Stimulated activated memory B cell treated with anti-CD40 and anti-IgM and Interleukin-4, amounts not matched to agents 10 μg/mL and 1 μg/mL and 100 μg/mL, for 72 hours (primary cell): ENCODE measurements around the gene TGFA.

ENCODE experiments used
- ATAC-seq: fragments of 150-1000 bp; cut with Tn5 transposase; 2 replicates; pipeline ENCODE4 v1.10.0; 2021
- H3K27ac Mint-ChIP-seq: one replicate; pipeline ENCODE4 v1.8.0; 2022; ENCODE audit warnings: mild to moderate bottlenecking, mixed read lengths
- H3K27me3 Mint-ChIP-seq: one replicate; pipeline ENCODE4 v1.8.0; 2022; ENCODE audit warnings: mixed read lengths
- H3K36me3 Mint-ChIP-seq: one replicate; pipeline ENCODE4 v1.8.0; 2022; ENCODE audit warnings: mixed read lengths
- H3K4me1 Mint-ChIP-seq: one replicate; pipeline ENCODE4 v1.8.0; 2022; ENCODE audit warnings: mixed read lengths
- H3K4me3 Mint-ChIP-seq: one replicate; pipeline ENCODE4 v1.8.0; 2022; ENCODE audit warnings: mild to moderate bottlenecking, moderate library complexity, mixed read lengths
- H3K9me3 Mint-ChIP-seq: one replicate; pipeline ENCODE4 v1.8.0; 2022; ENCODE audit warnings: mixed read lengths

The TGFA gene

DNA sequence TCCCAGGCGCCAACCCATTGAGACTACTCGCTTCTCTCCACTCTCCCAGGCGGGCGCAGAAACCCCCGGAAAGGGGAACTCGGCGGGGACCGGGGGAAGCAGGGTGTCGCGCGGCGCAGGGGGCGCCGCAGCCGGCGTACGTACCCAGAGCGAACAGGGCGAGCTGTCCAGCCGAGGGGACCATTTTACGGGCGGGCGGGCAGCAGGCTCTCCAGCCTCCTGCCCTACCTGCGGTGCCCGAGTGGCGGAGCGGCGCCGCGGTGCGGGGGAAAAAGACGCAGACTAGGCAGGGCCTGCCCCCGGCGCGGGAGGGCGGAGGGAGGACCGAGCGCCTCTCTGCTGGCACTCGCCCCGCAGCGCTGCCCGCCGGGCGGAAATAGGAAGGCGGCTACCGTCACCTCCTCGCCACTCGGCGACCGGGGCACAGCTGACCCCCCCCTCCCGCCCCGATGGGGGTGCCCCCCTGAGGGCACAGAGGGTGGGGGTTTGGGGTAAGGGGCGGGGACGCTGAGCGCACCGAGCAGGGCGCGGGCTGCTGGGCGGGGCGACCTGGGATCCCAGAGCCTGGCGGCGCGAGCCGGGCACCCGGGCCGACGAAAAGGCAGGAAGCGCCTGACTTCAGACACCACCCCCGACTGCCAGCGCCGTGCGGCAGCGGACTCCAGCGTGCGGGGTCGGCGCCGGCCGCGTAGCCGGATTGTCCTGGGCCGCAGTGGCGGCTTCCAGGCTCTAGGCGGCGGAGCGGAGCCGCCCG, at the start of gene TGFA:
TGFA (minus strand) TSS at position 243 of the 754 bp plus-strand sequence; CDS start at position 184, 59 bp downstream.
- Mint-ChIP-seq H3K27ac (peak within 1 kb of the TSS; percentile 48), H3K9me3 (no peaks in the 10 kb centered on the region), H3K27me3 (peaks cover 69% of the 10 kb centered on the region), H3K36me3 (no peaks in the 10 kb centered on the region), H3K4me1 (peaks cover 16% of the 10 kb centered on the region), H3K4me3 (peak within 1 kb of the TSS; percentile 79)
- ATAC-seq = peak; percentile 83

DNA sequence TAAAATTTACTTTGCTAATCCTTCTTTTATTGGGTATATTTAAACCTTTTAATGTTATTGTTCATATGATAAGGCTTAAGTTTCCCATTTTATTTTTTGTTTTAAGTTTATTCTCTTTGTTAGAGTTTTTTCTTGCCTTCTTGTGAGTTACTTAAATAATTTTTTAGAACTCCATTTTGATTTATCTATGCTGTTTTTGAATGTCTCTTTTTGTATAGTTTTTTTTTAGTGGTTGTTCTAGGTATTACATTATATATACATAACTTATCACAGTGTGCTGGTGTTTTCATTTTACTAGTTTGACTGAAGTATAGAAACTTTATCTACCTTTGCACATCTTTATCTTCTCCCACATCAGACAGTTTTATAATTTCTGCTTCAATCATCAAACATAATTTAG, 49.4 kb upstream of the TGFA start:
- no peak overlapping the region for H3K27ac Mint-ChIP-seq
- no peak for ATAC-seq
- H3K36me3 Mint-ChIP-seq = no peaks in the 10 kb centered on the region

DNA sequence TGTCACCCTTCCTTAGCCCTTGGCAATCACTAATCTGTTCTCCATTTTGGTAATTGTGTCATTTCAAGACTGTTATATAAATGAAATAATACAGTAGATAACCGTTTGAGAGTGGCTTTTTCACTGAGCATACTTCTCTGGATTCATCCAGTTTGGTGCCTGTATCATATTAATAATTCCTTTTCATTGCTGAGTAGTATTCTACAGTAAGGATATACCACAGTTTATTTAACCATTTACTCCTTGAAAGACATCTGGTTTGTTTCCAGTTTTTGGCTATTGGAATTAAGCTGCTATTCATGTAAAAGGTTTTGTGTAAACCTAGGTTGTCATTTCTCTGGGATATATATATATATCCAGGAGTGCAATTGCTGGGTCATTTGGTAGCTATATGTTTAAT, 44.6 kb upstream of the TGFA start:
- ATAC-seq = no peak
- Mint-ChIP-seq H3K9me3 (no peaks in the 10 kb centered on the region), H3K27ac (no peak overlapping the region), H3K4me3 (no peak overlapping the region), H3K4me1 (no peaks in the 10 kb centered on the region), H3K27me3 (peaks cover 40% of the 10 kb centered on the region), H3K36me3 (no peaks in the 10 kb centered on the region)

More for the DNA sequence above, 49.4 kb upstream of the TGFA start:
- Mint-ChIP-seq H3K9me3 (no peaks in the 10 kb centered on the region), H3K4me1 (no peaks in the 10 kb centered on the region), H3K27me3 (peaks cover 54% of the 10 kb centered on the region), H3K4me3 (no peak overlapping the region)

DNA sequence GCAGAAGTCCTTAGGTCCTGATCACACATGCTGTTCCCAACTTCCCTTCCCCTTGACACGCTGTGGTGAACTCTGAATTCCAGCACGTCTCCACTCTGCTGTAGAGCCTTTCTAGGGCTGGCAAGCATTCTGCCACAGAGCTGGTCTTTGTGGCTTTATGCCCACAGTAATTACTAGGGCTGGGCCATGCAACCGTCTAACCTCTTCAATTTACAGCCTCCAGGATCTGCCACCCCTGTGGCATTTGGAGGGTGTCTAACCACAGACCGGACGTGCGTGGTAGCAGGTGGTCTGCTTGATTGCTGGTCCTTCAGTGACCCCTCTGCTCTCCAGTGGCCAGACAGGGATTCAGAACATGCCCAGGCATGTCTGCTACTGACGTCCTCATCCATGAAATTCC, 43.1 kb upstream of the TGFA start:
- H3K4me3 Mint-ChIP-seq = no peak overlapping the region
- no peaks in the 10 kb centered on the region for H3K9me3 Mint-ChIP-seq
- H3K4me1 Mint-ChIP-seq = no peaks in the 10 kb centered on the region
- ATAC-seq = peak; percentile 34
- H3K27ac Mint-ChIP-seq = no peak overlapping the region
- no peaks in the 10 kb centered on the region for H3K36me3 Mint-ChIP-seq
- H3K27me3 Mint-ChIP-seq = peaks cover 28% of the 10 kb centered on the region

DNA sequence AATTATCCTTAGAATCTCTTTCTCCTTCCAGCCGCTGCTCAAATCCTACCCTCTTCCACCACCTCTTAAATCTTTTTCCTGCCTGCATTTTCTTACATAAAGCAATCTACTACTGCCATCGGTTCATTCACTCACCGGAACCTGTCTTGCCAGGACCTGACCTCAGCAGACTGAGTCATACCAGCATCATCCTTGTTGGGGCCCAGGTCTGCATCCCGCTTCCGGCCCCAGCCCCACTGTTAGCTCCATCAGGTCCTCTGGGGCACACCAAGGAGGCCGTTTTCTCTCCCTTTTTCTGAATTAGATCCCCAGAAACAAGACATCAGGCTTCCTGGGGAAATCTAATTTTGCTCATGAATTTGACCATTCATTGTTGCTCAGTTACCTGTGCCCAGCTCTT, 42.7 kb upstream of the TGFA start:
- H3K4me3 Mint-ChIP-seq = no peak overlapping the region
- ATAC-seq = no peak
- peaks cover 25% of the 10 kb centered on the region for H3K27me3 Mint-ChIP-seq
- no peaks in the 10 kb centered on the region for H3K9me3 Mint-ChIP-seq
- no peaks in the 10 kb centered on the region for H3K4me1 Mint-ChIP-seq
- no peak overlapping the region for H3K27ac Mint-ChIP-seq
- no peaks in the 10 kb centered on the region for H3K36me3 Mint-ChIP-seq

DNA sequence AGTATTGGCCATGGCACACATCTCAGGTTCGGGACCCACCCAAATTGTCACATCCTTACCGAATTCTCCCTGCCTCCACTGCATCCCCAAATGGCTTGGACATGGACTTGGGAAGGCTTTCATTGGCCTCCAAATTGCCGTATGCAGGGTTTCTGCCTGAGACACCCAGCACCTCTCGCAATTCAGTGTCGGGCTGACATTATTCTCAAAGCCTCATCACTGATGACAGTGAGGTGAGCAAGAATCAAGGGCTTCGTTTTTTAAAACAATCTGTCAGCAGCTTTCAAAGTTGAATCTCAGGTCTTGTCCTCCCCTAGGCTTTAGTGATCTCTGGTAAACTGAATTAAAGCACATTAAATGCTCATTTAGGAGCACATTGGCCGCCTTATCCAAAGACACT, 29.5 kb upstream of the TGFA start:
- Mint-ChIP-seq H3K9me3 (no peaks in the 10 kb centered on the region), H3K27me3 (peaks cover 15% of the 10 kb centered on the region), H3K4me3 (no peak overlapping the region), H3K27ac (no peak overlapping the region), H3K4me1 (no peaks in the 10 kb centered on the region), H3K36me3 (no peaks in the 10 kb centered on the region)
- ATAC-seq = no peak

DNA sequence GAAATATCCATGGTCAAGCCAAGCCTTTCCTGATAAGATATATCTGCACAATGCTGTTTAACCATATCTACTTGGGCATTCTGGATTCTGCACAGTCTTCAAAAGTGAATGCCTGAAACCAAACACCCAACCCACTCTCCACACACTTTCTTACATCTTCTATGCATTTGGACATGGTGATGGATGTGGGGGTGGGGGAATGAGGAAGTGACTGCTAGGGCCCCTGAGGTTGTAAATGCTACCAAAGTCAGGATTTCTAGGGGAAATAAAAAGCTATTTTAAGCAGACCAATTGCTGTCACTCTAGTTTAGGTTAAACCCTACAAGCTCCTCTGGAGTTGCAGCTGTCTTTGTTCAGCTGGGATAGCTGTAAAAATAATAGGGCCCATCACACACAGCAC, 26.7 kb upstream of the TGFA start:
- no peaks in the 10 kb centered on the region for H3K36me3 Mint-ChIP-seq
- H3K27ac Mint-ChIP-seq = no peak overlapping the region
- peaks cover 5% of the 10 kb centered on the region for H3K9me3 Mint-ChIP-seq
- no peaks in the 10 kb centered on the region for H3K4me1 Mint-ChIP-seq
- H3K27me3 Mint-ChIP-seq = peaks cover 22% of the 10 kb centered on the region
- H3K4me3 Mint-ChIP-seq = no peak overlapping the region
- ATAC-seq = no peak

DNA sequence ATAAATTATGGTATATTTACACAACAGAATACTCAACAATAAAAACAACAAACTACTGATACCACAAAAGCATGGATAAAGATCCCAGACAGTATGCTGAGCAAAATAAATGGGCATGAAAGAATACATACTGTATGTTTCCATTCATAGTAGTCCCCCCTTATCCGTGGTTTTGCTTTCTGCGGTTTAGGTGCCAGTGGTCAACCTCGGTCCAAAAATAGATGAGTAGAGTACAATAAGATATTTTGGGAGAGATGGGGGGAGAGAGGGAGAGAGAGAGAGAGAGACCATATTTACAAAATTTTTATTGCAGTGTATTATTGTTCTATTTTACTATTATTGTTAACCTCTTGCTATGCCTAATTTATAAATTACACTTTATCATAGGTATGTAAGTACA, 21.0 kb upstream of the TGFA start:
- no peak overlapping the region for H3K27ac Mint-ChIP-seq
- H3K4me3 Mint-ChIP-seq = no peak overlapping the region
- peaks cover 13% of the 10 kb centered on the region for H3K4me1 Mint-ChIP-seq
- H3K27me3 Mint-ChIP-seq = peaks cover 51% of the 10 kb centered on the region
- no peak for ATAC-seq
- H3K36me3 Mint-ChIP-seq = no peaks in the 10 kb centered on the region
- H3K9me3 Mint-ChIP-seq = peaks cover 6% of the 10 kb centered on the region

DNA sequence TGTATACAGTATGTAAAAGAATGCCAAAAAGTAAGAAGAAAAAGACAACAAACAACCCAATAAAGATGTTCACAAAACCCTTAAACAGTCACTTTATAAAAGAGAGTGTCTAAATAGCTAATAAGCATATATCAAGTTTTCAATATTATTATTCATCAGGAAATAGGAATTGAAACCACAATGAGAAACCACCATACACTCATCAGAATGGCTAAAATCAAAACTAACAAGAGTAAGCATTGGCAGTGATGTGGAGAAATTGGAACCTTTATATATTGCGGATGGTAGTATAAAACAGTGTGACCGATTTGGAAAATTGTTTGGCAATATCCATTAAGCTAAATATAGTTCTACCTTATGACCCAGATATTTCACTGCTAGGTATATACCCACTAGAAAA, 20.5 kb upstream of the TGFA start:
- Mint-ChIP-seq H3K27ac (no peak overlapping the region), H3K9me3 (peaks cover 6% of the 10 kb centered on the region), H3K4me3 (no peak overlapping the region), H3K36me3 (no peaks in the 10 kb centered on the region), H3K27me3 (peaks cover 51% of the 10 kb centered on the region), H3K4me1 (peaks cover 13% of the 10 kb centered on the region)
- ATAC-seq = no peak

DNA sequence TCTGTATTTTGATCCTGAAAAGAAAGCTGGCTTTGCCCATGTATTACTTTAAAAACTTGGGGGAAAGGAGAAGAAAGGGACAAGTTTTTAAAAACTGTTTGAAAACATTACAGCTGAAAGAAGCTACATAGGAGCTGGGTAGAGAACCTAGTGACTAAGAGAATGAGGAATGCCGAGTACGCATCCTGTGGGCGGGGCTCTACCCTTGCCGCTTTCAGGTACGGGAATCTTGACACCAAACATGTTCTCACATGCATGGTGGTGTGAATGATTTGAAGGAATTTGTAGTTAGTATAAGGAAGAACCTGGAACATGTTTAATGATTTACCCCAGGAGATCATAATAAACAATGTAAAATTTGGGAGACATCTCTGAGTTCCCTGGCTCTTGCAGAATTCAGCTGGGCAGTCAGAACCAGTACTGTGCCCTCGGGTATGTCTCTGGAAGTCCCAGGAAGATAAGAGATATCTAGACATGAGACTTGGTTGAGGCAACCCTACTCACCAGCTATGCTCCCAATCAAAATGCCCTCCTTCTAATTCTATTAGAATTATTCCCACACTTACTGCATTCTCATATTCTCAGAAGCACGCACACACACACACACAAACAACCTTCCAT, 16.5 kb upstream of the TGFA start:
- H3K4me1 Mint-ChIP-seq = peaks cover 13% of the 10 kb centered on the region
- ATAC-seq = no peak
- H3K4me3 Mint-ChIP-seq = no peak overlapping the region
- no peaks in the 10 kb centered on the region for H3K9me3 Mint-ChIP-seq
- peaks cover 57% of the 10 kb centered on the region for H3K27me3 Mint-ChIP-seq
- no peaks in the 10 kb centered on the region for H3K36me3 Mint-ChIP-seq
- H3K27ac Mint-ChIP-seq = no peak overlapping the region

DNA sequence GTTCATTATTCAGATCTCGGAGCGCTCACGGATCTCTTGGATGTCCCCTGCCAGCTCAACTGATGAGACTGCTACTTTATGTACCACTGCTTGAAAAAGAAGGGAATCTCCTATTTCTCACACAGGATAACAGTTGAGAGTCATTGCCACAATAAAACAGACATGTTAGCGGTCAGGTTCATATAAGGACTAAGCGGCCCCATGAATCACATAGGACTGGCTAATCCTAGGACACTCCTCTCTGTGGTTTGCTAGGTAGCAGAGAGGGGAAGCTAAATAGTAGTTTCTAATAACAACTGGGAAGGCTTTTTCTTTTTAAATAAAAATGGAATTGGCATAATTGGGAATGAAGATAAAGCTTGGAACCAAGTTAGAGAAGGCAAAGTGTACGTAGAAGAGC, 15.9 kb upstream of the TGFA start:
- Mint-ChIP-seq H3K4me3 (no peak overlapping the region), H3K9me3 (no peaks in the 10 kb centered on the region), H3K27me3 (peaks cover 51% of the 10 kb centered on the region), H3K36me3 (no peaks in the 10 kb centered on the region), H3K27ac (no peak overlapping the region), H3K4me1 (peaks cover 12% of the 10 kb centered on the region)
- no peak for ATAC-seq

DNA sequence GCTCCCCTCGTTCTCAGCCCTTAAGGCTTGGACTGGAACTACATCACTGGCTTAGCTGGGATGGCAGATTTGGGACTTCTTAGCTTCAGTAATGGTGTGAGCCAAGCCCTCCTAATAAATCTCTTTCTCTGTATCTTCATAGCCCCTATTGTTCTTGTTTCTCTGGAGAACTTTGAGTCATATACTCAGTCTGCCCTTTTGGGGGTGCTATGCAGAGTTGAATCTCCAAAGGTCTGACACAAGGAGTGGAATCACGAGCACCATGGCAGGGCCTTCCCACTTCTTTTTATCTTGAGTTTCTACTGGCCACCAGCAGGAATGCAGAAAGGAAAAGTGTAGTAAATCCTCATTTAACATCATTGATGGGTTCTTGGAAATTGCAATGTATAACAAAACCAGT, 13.3 kb upstream of the TGFA start:
- Mint-ChIP-seq H3K27me3 (peaks cover 26% of the 10 kb centered on the region), H3K27ac (no peak overlapping the region), H3K36me3 (no peaks in the 10 kb centered on the region), H3K4me3 (no peak overlapping the region), H3K9me3 (no peaks in the 10 kb centered on the region), H3K4me1 (no peaks in the 10 kb centered on the region)
- no peak for ATAC-seq

DNA sequence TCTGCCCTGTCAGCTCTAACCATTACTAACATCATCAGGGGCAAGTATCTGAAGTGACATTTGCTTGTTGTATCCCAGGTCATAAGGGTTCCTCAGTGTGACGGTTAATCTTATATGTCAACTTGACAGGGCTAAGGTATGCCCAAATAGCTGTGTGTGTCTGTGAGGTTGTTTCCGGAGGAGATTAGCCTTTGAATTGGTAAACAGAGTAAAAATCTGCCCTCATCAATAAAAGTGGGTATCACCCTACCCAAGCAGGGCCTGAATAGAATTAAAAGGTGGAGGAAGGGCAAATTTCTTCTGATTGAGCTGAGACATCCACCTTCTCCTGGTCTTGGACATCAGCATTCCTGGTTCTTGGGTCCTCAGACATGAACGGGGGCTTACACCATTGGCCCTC, 12.8 kb upstream of the TGFA start:
- H3K4me3 Mint-ChIP-seq = no peak overlapping the region
- H3K36me3 Mint-ChIP-seq = no peaks in the 10 kb centered on the region
- no peak for ATAC-seq
- no peaks in the 10 kb centered on the region for H3K9me3 Mint-ChIP-seq
- H3K27ac Mint-ChIP-seq = no peak overlapping the region
- H3K27me3 Mint-ChIP-seq = peaks cover 26% of the 10 kb centered on the region
- H3K4me1 Mint-ChIP-seq = no peaks in the 10 kb centered on the region

DNA sequence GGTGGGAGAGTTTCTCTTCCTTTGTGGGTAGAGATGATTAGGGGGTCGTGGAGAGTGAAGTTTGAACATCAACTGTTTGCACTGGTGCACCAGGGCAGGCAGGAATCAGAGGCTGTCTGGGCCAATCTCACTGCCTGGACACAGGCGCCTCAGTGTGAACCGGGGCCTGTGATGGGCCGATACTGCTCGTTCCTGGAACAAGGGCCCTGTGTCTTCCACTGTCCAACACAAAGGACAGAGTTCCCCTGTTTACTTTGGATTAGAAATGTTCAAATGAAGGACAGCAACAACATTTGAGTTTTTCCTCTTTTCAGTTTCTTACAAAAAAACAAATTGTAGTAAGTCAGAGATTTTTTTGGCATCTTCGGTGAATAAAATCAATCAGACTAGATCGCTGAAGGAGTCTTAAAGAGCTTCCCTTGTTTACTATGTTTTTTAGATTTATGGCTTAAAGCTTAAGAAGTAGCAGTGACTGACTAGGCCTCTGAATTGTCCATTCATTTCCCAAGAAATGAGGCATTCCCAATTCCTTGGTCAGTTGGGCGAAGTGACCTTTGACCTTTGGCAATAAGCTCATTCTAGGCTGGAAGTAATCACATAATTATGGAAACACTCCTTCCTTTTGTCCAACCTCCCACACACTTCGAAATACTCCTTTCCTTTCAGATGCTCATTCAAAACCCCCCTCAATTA, 11.6 kb upstream of the TGFA start:
- Mint-ChIP-seq H3K27ac (no peak overlapping the region), H3K9me3 (no peaks in the 10 kb centered on the region), H3K4me3 (no peak overlapping the region), H3K4me1 (no peaks in the 10 kb centered on the region), H3K27me3 (peaks cover 28% of the 10 kb centered on the region), H3K36me3 (no peaks in the 10 kb centered on the region)
- no peak for ATAC-seq

DNA sequence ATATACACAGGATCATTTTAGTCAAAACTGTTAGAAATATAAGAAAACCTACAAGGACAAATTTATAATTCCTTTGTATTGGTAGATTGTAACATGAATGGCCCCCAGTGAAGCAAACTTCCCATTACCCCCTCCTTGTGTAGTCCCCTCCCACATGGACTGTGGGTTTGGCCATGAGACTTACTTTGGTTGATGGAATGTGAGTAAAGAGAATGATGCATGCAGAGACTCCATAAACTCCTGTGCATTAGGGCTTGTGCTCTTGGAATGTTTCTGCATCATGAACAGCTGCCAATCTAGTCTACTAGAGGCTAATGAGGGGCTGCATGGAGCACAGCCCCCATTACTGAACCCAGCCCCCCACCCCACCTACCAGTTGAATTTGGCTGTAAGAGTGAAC, 8.3 kb upstream of the TGFA start:
- H3K36me3 Mint-ChIP-seq = no peaks in the 10 kb centered on the region
- no peak overlapping the region for H3K27ac Mint-ChIP-seq
- no peak overlapping the region for H3K4me3 Mint-ChIP-seq
- ATAC-seq = no peak
- no peaks in the 10 kb centered on the region for H3K4me1 Mint-ChIP-seq
- H3K27me3 Mint-ChIP-seq = peaks cover 43% of the 10 kb centered on the region
- no peaks in the 10 kb centered on the region for H3K9me3 Mint-ChIP-seq

DNA sequence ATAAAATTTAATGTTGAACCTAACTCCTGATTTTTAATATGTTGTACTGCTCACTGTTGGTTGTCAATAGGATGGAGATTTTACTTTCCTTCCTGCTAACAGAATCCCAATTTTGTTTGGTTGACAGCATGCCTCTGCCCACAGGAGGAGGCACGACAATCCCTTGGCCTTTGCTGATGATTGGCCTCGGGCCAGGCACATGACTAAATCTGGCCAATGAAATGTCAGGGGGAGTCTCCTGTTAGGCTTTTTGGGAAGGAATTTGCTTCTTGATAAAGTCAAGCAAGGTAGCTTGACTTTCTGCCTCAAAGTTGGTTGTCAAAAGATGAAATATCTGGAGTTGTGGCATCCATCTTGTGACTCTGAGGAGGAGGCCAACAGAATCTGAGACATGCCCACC, 6.8 kb upstream of the TGFA start:
- Mint-ChIP-seq H3K9me3 (no peaks in the 10 kb centered on the region), H3K4me1 (no peaks in the 10 kb centered on the region), H3K27ac (no peak overlapping the region), H3K36me3 (no peaks in the 10 kb centered on the region), H3K4me3 (no peak overlapping the region), H3K27me3 (peaks cover 52% of the 10 kb centered on the region)
- no peak for ATAC-seq
